ENCODE measurements around the gene FOXL1.

FOXL1 gene

DNA sequence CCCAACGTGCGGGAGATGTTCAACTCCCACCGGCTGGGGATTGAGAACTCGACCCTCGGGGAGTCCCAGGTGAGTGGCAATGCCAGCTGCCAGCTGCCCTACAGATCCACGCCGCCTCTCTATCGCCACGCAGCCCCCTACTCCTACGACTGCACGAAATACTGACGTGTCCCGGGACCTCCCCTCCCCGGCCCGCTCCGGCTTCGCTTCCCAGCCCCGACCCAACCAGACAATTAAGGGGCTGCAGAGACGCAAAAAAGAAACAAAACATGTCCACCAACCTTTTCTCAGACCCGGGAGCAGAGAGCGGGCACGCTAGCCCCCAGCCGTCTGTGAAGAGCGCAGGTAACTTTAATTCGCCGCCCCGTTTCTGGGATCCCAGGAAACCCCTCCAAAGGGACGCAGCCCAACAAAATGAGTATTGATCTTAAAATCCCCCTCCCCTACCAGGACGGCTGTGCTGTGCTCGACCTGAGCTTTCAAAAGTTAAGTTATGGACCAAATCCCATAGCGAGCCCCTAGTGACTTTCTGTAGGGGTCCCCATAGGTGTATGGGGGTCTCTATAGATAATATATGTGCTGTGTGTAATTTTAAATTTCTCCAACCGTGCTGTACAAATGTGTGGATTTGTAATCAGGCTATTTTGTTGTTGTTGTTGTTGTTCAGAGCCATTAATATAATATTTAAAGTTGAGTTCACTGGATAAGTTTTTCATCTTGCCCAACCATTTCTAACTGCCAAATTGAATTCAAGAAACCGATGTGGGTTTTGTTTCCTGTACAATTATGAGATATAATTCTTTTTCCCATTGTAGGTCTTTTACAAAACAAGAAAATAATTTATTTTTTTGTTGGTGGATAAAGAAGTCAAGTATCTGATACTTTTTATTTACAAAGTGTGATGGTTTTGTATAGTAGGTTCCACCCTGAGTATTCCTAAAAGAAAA lies 9.4 kb upstream of the FOXL1 start:
- no peak for DNase-seq (ENCODE audit: low read depth in 2 of 2)

DNA sequence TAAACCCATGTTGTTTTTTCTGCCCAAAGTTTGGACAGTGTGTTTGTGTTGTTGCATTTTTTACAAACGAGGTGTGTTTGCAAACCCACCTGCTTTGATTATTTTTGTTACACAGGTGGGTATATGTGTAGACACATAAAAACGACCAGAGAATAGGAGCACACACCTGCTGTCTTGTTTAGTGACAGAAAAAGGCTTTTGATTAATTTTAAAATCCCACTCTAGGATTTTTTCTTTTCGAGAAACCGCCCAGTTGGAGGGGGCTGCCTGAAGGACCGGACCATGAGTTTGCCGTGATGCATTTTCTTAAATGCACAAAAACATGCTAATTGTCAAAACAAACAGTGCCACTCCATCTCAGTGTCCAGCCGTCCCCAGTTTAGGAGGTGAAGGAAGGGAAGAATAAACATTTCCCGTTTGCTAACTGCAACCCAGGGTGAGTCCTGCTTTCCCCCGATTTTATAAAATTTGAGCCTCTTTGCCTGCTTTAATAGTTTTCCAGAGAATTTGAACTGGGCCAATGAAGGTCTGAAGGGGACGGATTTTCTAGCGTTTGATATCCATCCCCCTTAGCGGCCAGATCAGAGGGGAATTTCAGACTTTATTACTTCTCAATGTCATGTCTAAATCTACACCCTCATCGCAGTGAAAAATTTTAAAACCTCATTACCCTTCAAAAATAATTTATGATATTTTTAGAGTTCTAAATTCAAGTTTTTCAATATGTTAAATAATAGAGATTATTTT lies 8.5 kb upstream of the FOXL1 start:
- no peak for DNase-seq (ENCODE audit: low read depth in 2 of 2)

DNA sequence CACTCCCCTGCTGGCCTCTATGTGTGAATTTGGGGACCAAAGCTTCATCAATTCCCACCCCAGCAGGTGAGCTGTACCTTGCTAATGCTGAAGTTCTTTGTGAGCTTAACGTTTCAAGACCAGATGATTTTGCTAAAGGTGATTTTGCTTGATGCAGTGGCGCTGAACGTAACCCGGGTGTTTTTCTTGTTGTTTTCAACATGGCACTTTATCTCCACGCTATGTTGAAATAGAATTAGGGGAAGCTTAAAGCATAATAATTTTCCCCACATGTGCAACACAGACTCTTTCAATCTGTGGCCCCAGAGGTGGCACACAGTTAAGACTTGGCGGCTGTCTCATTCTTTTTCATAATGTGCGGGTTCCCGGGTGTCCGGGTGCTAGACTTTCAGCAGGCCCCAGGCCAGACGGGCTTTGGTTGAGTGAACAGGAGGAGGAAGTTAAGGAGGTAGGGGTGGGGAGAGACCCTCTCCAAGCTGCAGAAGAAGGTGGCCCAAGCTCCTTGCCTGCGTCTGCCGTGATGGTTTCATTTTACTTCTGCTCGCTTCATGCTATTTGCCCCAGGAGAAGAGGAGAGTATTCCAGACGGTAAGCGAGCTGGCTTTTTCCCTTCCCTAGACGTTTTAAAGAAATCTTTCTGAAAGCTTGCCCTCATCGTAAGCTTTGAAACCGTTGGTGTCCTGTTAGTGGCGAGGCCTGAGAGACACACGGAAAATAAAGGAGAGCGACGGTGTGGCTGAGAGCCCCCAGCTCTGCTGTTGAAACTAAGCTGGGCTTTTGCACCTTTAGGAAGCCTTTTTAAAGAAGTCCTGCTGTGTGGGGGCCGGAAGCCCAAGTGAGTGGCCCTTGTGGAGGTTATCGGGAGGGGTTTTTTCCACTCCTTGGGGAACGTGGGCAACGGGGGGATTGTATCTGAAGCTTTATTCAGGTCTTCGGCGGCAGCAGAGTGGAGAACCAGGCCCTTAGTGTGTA lies 7.5 kb upstream of the FOXL1 start:
- no peak for DNase-seq (ENCODE audit: low read depth in 2 of 2)

DNA sequence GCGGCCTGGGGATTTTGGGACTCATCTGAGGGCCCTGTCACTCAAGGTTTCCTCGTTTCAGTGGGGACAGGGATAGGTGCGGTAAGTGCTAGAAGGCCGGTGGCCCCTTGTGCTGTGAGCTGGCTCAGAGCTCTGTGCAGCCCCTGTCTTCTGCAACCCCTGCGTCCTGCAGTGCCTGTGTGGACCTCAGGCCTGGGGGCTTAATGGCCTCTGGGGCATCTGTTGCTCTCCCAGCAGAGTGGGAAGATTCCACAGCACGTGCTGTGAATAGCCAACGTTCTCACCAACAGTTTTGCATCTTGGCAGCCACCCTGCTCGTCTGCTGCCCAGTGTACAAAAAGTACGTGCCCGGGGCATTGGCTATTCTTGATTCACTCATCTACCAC lies 6.8 kb upstream of the FOXL1 start:
- DNase-seq (ENCODE audit: low read depth in 2 of 2) = no peak

DNA sequence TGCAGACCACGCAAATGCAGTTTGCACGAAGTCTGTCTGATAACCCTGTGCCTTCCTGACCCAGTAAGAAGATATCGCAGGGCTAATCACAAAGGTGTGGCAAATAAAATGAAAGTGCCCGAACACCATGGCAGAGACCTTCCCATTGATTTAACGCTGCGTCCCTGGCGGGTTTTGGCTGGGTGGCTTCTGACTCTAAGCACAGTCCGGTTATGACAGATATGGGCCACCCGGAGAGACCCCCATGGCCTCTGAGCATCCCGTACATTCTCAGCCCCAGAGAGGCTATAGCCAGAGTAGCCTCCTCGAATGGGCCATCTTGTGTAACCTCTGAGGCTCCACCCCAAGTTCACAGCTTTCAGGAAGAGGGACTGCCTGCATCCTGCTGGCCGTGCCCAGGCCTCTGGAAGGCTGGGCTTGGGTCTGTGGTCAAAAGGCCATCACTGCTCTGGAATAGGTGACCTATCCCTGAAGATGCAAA lies 6.3 kb upstream of the FOXL1 start:
- no peak for DNase-seq (ENCODE audit: low read depth in 2 of 2)

GRCh38 chr16:86572606-86573005 lies 5.7 kb upstream of the FOXL1 start:
- DNase-seq (ENCODE audit: low read depth in 2 of 2) = no peak

- no peak for DNase-seq (ENCODE audit: low read depth in 2 of 2)
Measured at GRCh38 chr16:86573215-86573614, 5.1 kb upstream of the FOXL1 start.

DNA sequence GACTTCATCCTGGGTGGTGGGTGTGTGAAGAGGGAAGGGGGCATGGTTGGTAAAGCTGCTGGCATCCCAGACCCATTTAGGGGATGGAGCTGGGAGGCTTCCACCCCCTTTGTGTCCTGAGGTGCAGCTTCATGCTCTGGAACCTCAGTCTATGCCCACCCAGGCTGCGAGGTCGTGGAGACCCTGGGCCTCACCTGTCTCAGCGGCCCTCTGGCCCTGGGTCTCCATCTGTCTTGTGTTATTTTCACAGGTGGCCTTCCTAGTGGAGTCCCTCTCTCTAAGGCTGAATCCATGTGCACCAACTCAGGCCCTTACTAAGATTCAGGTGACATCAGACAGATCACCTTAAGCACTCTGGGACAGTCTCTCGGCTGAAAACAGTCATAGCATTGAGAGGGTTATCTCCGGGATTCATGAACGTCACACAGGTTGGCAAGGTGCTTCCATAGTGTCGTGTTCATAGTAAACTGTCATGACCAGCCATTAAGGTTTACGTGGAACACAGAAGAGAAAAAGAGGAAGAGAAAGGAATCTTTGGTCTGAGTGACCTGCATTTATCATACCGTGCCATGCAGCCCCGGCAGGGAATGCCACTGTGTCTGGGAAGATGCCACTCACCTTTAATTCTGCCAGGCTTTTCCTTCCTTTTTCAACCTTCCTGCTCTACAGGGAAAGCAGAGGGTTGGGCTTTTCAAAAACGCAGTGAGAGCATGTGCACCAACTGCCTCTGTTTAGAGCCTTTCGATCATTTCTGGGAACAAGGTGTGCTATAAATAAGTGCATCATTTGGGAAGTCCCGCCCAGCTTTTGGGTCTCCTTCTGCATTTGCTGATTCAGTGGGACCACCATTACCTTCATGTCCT lies 4.5 kb upstream of the FOXL1 start:
- DNase-seq (ENCODE audit: low read depth in 2 of 2) = no peak

DNA sequence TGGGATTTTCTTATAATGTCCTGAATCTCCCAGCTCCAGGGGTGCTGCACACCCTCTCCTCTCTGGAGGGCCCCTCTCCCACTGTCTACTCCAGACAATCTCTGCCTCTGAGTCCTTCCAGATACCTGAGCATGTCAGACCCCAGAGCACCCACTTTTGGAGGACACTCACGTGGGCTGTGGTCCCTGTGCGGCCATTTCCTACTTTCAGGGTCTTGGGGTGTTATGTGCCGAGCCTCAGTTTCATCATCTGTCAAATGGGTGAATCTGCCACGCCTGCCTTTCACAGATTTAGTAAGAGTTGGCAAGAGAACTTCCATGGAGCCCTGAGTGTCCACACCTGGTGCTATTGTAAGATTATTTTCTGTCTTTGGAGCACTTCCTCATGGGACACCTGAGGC lies 3.7 kb upstream of the FOXL1 start:
- no peak for DNase-seq (ENCODE audit: low read depth in 2 of 2)

- DNase-seq (ENCODE audit: low read depth in 2 of 2) = no peak
Measured at GRCh38 chr16:86575095-86575685, 3.2 kb upstream of the FOXL1 start.

- DNase-seq (ENCODE audit: low read depth in 2 of 2) = peak in 1 of 2 experiments; percentile 51
Measured at GRCh38 chr16:86575754-86576557, 2.4 kb upstream of the FOXL1 start.

GRCh38 chr16:86576591-86577313 lies 1.6 kb upstream of the FOXL1 start:
- no peak for DNase-seq (ENCODE audit: low read depth in 2 of 2)

DNA sequence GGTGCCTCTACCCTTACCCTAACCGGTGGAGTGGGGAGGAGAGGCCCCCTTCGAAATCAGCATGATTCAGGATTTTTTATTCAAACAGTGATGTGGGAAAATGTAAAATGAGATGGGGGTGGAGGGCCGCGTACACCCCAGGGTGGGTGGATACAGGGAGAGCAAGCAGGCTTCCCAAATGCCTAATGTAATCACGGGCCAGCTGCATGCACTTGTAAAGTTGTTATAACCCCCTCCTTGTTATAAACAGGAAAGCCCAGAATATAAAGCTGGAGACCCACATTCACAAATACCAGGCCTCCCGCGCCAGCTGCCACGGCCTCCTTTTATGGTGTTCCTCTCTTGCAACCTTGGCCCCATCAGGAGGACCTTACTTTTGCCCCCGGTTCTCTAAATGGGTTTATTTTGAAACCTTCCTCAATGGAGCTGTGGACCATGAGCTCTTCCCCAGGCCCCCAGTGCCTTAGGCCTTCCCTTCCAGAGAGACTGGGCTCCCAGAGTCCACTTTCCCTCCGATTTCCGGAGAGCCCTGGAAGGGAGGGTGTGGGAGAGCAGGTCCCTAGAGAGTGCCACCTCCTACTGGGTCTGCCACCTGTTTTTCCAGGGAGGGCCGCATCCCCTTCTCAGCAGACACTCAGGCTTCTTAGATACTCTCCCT lies 906 bp upstream of the FOXL1 start:
- no peak for DNase-seq (ENCODE audit: low read depth in 2 of 2)

GRCh38 chr16:86578611-86579267 lies 390 bp downstream of the FOXL1 start:
- no peak for DNase-seq (ENCODE audit: low read depth in 2 of 2)

DNA sequence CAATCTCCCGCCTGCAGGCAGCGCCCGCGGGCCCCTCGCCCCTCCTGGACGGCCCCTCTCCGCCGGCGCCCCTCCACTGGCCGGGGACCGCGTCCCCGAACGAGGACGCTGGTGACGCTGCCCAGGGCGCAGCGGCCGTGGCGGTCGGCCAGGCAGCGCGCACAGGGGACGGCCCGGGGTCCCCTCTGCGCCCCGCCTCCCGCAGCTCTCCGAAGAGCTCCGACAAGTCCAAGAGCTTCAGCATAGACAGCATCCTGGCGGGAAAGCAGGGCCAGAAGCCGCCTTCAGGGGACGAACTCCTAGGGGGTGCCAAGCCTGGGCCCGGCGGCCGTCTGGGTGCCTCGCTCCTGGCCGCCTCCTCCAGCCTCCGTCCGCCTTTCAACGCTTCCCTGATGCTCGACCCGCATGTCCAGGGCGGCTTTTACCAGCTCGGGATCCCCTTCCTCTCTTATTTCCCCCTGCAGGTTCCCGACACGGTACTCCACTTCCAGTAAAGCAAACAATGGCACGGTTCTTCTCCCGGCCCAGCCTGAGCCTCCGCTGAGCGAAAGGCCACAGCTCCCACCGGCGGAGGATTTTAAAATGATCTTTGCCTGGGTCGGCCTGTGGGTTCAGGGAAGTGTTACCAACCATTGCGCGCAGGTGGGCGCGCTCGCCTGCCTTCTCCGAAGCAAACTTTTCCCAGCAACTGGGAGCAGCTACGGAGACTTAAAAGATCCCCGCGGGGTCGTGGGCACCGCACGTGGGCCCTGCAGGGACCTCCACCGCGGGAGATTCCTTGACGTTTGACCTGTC lies 1.1 kb downstream of the FOXL1 start:
- no peak for DNase-seq (ENCODE audit: low read depth in 2 of 2)

DNA sequence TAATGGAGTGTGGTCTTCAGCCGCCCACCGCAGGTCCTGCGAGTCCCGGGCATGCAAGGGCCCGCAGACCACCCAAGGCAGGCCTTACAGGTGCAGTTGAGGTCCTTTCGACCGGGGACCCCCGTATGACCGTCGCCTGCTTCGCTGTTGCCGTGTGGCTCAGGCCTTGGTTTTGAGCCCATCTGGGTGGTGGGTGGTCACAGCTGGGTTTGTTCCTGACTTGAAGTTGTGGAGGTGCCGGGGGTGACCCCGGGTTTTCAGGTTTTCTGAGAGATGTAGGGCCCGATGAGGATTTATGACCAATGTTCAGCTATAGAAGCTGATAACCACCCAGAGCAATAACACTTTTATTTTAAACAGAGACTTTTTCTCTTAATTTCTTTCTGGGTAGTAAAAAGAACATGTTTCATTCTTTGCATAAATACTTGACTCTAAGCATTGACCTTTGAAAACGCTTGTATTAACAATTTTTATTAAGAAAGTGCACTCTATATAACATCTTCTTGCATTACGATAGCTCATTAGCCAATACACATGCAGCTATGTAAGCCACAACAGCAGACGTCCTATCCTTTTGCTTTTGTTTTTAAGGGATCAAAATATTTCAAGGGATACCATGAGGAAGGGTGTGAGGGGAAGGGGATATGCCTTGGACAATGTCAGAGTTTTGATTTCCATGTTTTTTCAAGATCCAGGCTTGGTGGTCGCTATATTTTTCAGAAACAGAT lies 1.9 kb downstream of the FOXL1 start:
- DNase-seq (ENCODE audit: low read depth in 2 of 2) = no peak
